ENCODE results near the gene CACNA1A.
"Not testable (repeated sequence)": the region's sequence is repeated elsewhere in the genome, so short reads cannot be mapped to it uniquely, and the experiment has no call there.

Gene CACNA1A

DNA sequence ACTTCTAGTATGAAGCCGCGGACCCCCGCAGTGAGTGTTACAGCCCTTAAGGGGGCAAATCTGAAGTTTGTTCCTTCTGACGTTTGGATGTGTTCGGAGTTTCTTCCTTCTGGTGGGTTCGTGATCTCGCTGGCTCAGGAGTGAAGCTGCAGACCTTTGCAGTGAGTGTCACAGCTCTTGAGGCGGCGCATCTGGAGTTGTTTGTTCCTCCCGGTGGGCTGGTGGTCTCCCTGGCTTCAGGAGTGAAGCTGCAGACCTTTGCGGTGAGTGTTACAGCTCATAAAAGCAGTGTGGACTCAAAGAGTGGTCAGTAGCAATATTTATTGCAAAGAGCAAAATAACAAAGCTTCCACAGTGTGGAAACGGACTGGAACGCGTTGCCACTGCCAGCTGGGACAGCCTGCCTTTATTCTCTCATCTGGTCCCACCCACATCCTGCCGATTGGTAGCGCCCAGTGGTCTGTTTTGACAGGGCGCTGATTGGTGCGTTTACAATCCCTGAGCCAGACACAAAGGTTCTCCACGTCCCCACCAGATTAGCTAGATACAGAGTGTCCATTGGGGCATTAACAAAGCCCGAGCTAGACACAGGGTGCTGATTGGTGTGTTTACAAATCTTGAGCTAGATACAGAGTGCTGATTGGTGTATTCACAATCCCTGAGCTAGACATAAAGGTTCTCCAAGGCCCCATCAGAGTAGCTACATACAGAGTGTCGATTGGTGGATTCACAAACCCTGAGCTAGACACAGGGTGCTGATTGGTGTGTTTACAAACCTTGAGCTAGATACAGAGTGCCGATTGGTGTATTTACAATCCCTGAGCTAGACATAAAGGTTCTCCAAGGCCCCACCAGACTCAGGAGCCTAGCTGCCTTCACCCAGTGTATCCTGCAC is 320.3 kb downstream of the CACNA1A start:
- DNase-seq, result not testable (repeated sequence)

DNA sequence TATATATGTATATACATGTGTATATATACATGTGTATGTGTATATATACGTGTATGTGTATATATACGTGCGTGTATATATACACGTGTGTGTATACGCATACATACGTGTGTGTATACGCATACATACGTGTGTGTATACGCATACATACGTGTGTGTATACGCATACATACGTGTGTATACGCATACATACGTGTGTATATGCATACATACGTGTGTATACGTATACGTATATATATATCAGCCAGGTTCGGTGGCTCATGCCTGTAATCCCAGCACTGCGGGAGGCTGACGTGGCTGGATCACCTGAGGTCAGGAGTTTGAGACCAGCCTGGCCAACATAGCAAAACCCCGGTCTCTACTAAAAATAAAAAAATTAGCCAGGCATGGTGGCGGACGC is 321.4 kb downstream of the CACNA1A start:
- not testable (repeated sequence) for DNase-seq

DNA sequence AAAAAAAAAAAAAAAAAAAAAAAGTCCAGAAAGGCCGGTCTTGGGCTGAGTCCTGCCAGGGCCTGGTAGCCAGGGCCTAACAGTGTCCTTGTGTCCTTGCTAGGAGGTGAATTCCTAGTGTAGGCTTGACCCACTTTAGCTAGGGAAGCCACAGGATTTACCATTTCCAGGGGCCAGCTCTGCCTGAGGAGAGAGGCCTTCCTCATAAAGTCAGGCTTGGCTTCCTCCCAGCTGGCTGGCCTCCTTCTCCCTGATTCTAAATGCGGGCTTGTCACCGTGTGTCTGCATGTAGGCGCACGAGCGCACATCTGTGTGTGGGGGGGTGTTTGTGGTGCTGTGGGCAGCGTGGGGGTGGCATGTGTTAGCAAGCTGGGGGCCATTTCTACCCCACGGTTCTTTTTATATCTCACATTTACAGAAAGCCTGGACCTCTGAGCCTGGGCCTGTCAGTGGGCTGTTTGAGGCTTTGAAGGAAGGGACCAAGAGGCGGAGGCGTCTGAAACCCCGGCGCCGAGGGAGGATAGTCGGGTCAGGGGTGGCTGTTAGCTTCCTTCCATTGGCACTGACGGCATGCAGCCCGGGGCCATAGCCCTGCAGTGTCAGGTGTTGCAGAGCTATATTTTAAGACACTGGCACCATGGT is 324.4 kb downstream of the CACNA1A start:
- peak; percentile 35 to 76 for DNase-seq

DNA sequence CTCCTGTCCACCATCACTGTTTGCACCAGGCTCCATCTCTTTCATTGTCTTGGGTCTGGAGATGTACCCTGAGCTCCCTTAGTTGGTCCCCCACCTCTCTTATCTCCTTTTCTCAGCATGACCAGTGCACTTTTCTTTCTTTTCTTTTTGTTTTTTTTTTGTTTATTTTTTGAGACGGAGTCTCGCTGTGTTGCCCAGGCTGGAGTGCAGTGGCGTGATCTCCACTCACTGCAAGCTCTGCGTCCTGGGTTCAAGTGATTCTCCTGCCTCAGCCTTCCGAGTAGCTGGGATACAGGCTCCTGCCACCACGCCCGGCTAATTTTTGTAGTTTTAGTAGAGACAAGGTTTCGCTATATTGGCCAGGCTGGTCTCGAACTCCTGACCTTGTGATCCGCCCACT is 328.0 kb downstream of the CACNA1A start:
- DNase-seq, result not testable (repeated sequence)

DNA sequence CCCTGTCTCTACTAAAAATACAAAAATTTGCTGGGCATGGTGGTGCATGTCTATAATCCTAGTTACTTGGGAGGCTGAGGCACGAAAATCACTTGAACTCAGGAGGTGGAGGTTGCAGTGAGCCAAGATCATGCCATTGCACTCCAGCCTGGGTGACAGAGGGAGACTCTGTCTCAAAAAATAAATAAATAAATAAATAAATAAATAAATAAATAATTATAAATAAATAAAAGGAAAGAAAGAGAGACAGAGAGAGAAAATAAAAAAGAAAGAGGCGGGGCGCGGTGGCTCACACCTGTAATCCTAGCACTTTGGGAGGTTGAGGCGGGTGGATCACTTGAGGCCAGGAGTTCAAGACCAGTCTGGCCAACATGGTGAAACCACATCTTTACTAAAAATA is 328.7 kb downstream of the CACNA1A start:
- DNase-seq, result not testable (repeated sequence)

DNA sequence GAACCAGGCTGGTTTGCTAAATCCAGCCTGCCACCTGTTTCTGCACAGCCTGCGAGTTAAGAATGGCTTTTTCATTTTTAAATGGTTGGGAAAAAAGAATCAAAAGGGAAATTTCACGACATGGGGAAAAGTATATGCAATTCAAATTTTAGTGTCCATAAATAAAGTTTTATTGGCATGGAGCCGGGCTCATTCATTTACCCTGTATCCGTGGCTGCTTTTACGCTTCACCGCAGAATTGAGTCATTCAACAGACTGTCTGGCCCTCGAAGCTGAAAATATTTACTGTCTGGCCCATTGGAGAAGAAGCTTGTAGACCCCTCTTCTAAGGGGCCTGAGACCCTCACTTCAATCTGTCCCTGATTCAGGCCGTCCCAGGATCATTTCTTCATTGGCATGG is 329.9 kb downstream of the CACNA1A start:
- no peak for DNase-seq

DNA sequence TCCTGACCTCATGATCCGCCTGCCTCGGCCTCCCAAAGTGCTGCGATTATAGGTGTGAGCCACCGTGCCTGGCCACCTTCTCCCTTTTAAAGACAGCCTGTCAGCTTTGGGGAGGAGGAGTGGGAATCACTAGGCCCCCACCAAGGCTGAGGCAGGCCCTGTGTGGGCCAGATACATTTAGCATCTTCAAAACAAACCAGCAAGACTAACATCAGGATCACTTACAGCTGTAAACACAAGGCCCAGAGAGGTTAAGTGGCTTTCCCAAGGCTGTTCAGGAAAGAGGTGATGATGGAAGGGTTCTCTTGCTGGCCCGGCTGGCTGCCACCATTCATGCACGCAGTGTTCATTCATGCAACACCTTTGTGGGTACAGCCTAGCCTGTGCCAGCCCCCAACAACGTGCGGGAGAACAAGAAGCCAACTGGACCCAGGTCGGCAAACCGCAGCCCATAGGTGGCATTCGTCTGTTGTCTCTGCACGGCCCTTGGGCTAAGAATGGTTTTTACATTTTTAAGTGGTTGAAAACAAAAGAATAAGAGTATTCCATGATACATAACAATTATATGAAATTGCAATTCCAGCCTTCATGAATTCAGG is 333.0 kb downstream of the CACNA1A start:
- DNase-seq, result no peak

DNA sequence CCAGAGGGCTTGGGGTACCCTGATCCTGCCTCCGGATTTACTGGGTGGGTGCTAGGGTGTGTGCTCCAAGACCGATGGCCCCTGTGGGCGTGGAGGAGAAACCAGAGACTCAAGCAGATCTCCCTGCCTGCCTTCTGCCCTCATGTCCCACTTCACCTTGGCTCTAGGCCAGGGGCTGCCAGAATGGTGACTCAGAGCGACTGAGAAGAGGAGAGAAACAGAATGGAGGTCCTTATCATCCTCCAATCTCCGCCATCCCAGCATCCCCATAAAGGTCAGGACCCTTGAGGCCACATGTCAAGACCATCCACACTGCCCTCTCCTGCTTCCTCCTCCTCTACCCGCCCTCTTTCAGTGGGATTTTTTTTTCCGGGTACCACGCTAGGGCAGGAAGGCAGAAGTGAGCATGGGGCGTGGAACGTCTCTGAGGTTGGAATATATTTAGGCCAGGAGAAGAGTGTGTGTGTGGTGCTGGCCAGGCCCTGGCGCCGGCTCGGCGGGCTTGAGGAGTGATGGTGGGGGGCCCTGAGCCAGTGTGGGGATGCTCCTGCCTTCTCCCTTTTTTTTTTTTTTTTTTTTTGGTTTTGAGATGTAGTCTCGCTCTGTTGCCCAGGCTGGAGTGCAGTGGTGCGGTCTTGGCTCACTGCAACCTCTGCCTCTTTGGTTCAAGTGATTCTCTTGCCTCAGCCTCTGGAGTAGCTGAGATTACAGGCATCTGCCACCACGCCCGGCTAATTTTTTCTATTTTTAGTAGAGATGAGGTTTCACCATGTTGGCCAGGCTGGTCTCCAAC is 333.7 kb downstream of the CACNA1A start:
- peak; percentile 51 to 52 for DNase-seq

DNA sequence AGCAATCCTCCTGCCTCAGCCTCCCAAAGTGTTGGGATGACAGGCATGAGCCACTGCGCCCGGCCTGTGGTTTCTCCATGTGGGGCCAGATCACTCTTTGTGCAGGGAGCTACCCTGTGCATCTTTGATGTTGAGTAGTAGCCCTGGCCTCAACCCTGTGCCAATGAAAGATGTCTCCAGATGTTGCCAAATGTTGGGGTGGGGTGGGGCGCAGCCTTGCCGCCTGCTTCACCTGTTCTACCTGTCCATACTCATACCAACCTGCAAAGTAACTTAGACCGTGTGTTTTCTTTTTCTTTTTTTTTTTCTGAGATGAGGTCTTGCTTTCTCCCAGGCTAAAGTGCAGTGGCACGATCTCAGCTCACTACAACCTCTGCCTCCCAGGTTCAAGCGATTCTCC is 335.1 kb downstream of the CACNA1A start:
- DNase-seq, result no peak

DNA sequence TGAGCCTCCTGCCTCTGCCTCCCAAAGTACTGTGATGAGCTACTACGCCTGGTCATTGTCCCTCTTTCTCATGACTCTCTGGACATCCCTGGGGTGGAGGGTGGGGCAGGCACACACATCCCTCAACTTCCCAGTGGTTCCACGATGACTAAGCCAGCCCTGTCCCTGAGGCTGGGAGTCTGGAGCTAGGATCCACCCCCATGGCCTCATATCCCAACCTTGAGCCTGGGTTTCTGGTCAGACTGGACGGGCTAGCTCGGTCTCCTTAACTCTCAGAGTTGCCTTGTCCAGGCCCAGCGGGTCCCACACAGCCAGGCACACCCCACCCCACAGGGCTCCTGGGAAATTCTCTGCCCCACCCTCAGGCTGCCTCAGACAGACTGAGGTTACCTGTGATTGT is 336.5 kb downstream of the CACNA1A start:
- no peak for DNase-seq

DNA sequence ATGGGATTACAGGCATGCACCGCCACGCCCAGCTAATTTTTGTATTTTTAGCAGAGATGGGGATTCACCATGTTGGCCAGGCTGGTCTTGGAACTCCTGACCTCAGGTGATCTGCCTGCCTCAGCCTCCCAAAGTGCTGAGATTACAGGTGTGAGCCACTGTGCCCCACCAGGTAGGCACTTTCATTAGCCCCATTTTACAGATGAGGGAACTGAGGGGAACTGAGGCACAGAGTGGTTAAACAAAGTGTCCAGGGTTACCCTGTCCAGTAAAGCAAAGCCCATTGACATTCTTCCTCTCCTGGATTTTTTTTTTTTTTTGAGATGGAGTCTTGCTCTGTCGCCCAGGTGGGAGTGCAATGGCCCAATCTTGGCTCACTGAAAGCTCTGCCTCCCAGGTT is 340.1 kb downstream of the CACNA1A start:
- DNase-seq, result not testable (repeated sequence)

DNA sequence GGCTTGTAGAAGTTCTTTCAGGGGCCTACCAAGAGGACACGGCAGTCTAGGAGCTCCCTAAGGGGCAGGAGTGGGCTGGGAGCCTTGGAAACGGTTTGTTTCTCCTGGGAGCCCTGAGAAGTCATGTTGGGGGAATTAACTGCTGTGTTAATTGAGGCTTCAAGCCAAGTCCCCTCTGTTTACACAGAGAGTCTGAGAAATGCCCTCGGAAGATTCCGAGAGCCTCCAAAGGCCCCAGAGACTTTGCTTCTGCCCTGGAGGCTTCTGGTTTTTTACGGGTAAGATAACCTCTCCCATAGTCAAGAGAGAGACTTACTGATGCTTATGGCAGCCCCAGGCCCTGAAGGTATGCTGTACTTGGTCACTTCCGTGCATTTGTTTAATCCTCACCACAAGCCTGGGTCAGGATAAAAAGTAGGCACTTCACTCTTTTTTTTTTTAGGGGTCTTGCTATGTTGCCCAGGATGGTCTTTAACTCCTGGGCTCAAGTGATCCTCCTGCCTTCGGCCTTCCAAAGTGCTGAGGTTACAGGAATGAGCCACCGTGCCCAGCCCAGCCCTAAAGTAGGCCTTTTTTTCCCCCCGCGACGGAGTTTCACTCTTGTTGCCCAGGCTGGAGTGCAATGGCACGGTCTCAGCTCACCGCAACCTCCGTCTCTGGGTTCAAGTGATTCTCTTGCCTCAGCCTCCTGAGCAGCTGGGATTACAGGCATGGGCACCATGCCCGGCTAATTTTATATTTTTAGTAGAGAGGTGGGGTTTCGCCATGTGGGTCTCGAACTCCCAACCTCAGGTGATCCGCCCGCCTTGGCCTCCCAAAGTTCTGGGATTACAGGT is 340.9 kb downstream of the CACNA1A start:
- DNase-seq, result no peak

DNA sequence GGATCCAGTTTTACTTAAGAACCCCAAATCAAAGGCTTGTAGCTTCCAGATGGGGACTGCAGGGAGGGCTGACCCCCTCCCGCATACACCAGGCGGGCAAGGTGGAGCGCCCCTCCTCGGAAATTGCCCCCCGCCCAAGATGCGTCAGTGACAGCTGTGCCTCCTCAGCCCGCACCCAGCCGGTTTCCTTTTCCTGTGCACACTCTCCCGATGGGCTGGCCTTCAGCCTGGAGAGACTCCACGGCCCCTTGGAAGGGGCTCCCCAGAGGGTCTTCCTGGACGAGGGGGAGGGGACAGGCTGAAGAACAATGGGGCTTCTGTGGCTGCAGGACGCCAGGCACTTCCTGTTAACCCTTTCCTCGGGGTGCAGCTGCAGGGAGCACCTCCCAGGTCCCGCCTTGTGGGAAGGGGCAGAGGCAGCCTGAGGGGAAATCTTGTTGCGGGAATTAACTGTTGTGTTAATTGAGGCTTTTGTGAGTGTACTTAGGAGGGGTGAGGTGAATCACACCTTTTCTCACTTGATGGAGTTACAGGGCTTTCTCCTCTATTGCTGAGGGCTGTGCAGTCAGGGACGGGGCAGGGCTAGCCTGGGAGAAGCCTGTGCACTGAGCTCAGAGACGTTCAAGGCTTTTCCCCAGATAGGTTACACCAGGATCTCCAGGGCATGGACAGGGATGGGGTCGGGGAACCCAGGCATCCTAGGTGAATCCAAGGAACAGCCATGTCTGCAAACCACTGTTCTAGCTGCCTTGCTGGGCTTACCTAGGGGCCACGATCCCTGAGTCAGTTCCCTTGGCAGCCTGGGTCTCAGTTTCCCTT is 341.7 kb downstream of the CACNA1A start:
- DNase-seq, result no peak

DNA sequence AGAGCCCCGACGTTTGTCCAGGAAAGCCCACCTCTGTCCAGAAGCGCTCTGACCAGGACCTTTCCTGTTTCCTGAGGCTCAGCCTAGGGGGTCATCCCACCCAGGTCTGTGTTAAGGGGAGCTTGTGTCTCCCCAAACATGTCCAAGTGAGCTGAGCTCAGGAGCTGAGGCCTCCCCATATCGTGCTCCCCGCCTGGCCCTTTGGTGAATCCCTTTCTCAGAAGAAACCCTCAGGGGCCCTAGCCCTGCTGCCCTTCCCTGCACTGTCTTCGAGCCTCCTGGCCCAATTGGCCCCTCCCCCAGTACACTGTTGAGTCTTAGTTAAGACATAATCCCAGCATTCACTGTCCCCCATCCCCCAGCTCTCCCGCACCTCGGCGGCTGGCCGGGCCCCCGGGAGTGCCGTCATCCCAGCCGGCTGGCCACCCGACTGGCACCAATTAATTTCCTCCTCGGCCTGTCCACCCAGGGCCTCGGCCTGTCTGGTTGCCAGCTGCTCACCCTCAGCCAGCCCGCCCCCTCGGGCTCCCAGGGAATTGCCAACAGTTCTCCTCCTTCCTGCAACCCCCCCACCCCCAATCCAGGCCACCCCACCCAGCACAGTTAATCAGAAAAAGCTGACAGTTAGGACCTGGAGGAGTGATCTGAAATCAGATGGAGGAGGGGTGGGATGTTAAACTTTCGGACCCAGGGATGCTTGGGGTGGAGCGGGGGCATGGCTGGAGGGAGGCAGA is 342.5 kb downstream of the CACNA1A start:
- DNase-seq, result peak in 1 of 2 donors; percentile 34

DNA sequence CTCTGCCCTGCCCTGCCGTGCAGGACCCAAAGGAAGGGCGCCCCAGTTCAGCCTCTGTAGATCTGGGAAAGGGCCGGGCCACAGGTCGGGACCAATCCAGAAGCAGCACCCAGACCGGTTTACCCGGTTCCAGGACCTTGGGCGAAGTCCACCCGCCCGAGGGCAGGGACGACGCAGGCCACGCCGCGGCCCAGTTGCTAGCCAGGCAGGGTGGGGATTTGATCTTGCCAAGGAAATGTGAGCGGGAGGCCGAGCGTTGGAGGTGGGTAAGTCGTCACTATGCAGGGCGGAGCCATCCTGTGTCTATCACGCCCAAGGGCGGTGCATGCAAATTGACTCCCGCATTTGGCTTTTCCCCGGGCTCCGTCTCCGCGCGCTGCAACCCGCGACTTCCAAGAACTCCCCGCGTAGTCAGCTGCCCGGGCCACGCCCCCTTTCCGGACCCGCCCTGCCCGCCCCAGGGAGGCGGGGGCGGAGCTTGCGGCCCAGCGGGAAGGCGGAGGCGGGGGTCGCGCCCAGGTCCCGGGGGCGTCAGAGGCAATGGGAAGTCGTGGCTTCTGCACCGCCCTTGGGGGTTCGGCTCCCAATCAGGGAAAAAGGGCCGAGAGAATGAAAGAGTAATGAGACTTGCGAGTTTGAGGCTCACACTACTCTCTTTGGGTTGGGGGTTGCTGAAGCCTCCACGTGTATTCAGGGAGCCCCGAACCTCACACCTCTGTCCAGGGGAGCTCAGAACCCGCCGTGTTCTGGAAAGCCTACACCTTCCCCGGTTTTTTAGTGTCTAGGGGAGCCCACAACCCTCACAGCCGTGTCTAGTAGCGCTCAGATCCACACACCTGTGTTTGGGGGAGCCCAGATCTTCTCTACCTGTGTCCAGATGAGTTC is 343.3 kb downstream of the CACNA1A start:
- peak; percentile 96 for DNase-seq

DNA sequence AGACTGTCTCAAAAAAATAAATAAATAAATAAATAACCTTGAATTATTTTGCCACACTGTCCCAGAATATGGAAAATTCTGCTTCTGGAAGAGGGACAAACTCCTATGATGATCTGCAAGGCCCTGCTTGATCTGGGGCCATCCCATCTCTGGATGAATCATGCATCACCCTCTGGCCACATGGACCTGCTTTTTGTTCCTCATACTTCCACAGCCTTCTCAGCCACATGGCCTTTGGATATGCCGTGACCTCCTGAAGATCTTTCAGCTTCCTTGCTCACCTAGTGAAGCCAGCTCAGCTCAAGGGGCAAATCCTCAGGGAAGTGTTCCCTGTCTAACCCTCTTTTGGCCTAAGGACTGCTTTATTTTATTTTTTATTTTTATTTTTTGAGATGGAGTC is 345.7 kb downstream of the CACNA1A start:
- DNase-seq, result peak; percentile 54 to 75

DNA sequence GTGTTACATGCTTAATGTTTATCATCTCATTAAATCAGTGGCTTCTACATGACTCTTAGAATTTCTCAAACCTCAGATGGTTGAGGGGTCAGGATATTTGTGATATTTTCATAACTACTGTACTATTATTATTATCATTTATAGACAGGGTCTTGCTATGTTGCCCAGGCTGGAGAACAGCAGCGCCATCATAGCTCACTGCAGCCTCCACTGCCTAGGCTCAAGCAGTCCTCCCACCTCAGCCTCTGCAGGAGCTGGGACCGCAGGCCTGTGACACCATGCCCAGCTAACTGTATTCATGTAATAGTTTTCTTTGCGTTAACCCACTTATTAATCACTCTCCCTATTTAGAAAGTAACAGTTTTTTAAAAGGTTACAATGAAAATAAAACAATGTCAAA is 346.6 kb downstream of the CACNA1A start:
- DNase-seq, result no peak
